Measurements from ENCODE around the gene CD27.
"Not testable (repeated sequence)": the region's sequence is repeated elsewhere in the genome, so short reads cannot be mapped to it uniquely, and the experiment has no call there.

The CD27 gene

GRCh38 chr12:6444704-6445688, at the start of gene CD27:
Gene CD27 (plus strand): TSS chr12:6444955. CDS start chr12:6445096, 141 bp downstream.
- DNase-seq = peak; percentile 68

GRCh38 chr12:6396031-6396430, 48.7 kb upstream of the CD27 start:
- DNase-seq = no peak

GRCh38 chr12:6399884-6400644, 44.7 kb upstream of the CD27 start:
- no peak for DNase-seq

GRCh38 chr12:6404390-6404789, 40.4 kb upstream of the CD27 start:
- no peak for DNase-seq

DNA sequence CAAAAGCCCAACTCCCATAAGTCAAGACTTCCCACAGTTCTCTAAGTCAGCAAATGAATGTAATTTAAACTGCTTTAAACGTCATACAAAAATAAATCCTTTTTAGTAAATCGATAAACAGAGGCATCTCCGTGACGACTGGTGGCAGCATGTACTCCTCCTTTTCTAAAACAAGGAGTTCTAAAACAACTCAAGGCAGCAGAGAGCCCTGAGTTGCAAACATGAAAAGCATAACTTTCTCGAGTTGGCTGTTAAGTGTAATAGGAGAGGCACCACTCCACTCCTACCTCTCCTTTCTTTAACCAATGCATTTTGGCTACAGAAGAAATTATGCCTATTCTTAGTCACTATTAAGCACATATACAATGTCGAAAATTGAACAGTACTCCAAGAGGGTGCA, 38.8 kb upstream of the CD27 start:
- no peak for DNase-seq

DNA sequence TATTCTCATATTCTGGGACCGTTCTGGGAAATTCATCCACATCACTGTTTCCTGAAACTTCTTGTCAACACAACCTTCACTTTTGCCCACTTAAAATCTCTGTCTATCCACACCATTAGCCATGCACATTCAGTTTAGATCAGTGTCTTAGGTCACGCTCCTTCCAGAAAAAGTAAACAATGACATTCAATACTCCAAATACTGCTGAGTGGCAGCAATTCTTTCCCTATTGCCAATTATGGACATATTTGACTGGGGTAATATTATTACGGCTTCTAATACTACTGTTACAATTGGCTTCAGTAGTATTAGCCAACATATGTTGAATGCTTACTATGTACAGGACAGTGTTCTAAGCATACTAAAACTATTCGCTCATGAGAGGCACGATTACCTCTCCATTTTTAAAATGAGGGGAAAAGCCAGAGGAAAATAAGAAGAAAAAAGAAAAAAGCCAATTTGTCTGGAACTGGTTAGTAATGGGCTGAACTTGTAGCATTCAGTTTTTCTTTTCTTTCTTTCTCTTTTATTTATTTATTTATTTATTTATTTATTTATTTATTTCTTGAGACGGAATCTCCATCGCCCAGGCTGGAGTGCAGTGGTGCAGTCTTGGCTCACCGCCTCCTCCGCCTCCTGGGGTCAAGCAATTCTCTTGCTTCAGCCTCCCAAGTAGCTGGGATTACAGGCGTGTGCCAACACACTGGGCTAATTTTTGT, 37.4 kb upstream of the CD27 start:
- DNase-seq = no peak

DNA sequence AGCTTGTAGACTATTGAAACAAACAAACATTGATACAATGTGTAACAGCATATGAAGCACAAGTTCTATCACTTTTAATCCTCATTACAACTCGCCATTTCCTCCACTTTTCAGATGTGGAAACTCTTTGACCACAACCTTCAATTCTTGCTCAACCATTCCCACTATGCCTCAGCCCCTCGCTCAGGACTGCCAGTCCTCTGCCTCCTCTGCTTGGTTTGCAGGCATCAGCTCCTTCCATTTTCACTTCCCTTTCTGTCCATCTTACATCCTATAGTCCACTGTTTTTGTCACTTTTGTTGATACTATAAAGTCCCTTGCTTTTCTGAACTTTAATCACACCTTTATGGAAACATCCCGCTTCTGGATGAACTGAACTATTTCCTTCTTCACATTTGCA, 28.2 kb upstream of the CD27 start:
- DNase-seq = no peak

DNA sequence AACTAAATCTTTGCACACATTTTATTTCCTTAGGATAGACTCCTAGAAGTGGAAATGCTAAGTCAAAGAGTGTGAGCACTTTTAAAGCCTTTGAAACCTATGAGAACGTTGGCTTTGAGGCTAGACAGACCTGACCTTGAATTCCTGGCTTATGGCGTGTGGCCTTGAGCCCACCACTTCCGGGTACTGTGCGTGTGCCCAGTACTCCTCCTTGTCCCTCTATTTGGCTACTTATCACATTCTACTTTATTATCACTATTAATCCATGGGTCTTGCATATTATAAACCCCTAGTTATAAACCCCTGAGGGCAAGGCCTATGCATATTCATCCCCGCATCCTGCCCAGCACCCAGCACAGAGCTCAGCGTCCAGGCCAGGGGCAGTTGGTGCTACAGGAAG, 26.0 kb upstream of the CD27 start:
- no peak for DNase-seq

- no peak for DNase-seq
Measured at GRCh38 chr12:6420364-6420763, 24.4 kb upstream of the CD27 start.

GRCh38 chr12:6423267-6424007, 21.3 kb upstream of the CD27 start:
- peak; percentile 85 for DNase-seq

DNA sequence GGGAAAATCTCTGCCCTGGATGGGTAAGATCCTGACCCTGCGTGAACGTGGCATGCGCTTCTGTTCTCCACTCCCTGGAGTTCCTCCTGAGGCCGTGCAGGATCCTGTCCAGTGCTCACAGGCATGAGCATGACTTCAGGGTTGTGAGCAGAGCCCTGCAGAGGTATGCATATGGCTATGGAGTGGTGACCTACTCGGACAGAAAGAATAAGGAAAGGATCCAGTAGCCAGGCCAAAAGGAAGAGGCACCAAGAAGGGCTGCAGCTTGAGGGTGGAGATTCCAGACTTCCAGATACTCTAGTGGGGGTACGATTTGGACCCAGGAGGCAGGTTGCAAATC, 20.8 kb upstream of the CD27 start:
- no peak for DNase-seq

- no peak for DNase-seq
Measured at GRCh38 chr12:6424866-6425265, 19.9 kb upstream of the CD27 start.

GRCh38 chr12:6425590-6426531, 18.9 kb upstream of the CD27 start:
- peak; percentile 18 for DNase-seq

DNA sequence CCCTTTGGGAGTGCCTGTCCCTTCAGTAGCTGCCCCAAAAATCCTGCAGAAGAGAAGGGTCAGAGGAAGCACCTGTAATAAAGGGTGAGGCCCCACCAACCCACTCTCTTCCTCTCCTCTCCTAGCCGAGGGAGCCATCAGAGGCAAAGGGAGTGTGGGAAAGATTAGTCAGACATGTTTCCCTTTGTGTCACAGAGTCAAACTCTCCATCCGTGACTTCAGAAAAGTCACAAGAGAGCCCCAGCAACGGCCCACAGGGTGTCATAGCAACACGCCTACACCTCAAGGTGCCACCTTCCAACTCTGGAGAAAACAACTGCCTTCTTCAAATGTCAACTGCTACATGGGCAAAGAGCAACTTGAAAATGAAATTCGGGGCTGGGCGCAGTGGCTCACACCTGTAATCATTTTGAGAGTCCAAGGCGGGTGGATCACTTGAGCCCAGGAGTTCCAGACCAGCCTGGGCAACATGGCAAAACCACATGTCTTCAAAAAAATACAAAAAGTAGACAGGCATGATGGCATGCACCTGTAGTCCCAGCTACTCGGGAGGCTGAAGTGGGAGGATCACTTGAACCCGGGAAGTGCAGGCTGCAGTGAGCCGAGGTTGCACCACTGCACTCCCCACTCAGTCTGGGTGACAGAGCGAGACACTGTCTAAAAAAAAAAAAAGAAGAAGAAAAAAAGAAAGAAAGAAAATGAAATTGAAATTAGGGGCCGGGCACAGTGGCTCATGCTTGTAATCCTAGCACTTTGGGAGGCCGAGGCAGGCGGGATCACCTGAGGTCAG, 17.7 kb upstream of the CD27 start:
- DNase-seq = peak; percentile 90

DNA sequence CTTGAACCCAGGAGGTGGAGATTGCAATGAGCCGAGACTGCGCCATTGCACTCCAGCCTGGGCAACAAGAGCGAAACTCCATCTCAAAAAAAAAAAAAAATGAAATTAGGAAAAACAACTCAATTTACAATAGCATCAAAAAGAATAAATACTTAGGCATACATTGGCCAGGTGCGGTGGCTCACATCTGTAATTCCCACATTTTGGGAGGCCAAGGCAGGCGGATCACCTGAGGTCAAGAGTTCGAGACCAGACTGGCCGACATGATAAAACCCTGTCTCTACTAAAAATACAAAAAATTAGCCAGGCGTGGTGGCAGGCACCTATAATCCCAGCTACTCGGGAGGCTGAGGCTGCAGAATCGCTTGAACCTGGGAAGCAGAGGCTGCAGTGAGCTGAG, 17.0 kb upstream of the CD27 start:
- not testable (repeated sequence) for DNase-seq

GRCh38 chr12:6428326-6428725, 16.4 kb upstream of the CD27 start:
- no peak for DNase-seq

DNA sequence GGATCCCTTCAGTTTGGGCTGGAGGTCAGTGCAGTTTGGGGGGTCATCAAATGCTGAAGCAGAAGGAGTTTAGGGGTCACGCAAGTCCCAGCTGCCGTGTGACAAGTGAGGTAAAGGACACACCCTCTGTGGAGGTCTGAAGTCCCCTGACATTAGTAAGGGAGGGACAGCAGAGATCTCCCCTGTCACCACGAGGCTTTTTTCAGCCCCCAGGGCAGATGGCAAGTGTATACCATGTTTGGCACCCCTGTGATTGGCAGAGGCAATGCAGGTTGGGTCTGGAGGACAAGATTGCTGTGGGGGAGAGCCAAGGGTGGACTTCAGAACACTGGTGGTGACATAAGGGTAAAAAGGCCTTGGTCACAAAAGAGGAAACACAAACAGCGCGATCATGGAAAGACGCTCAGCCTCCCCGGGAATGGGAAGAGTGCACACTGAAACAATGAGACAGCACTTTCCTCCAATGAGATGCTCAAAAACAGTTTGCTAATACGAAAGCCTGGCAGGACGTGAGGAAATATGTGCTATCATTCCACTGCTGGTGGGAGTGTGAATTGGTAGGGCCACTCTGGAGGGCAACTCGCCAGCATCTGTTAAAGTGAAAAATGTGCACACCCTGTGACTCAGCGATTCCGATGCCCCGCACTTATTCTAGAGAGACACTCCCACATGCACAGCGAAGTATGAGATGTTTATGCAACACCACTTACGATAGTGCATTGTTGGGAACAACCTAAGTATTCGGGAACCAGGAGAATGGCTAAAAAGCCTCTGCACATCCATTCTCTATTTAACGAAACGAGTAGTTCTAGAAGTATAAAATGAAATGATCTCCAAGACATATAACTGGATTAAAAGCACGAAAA, 14.4 kb upstream of the CD27 start:
- DNase-seq = peak; percentile 46

- peak; percentile 49 for DNase-seq
Measured at GRCh38 chr12:6432991-6433390, 11.8 kb upstream of the CD27 start.

Data from CD4-positive, alpha-beta T cell treated with Interleukin-6 for 4 hours (primary cell).